DMS153 treated with DMSO at 0.1 percent for 48 hours (cell line): ENCODE data around the gene KCNQ4.

Source experiments
- DNase-seq: peaks from one replicate; lab custom pipeline; 2025; ENCODE audit not compliant: unreplicated experiment; lab: John Stamatoyannopoulos, UW

Gene KCNQ4

DNA sequence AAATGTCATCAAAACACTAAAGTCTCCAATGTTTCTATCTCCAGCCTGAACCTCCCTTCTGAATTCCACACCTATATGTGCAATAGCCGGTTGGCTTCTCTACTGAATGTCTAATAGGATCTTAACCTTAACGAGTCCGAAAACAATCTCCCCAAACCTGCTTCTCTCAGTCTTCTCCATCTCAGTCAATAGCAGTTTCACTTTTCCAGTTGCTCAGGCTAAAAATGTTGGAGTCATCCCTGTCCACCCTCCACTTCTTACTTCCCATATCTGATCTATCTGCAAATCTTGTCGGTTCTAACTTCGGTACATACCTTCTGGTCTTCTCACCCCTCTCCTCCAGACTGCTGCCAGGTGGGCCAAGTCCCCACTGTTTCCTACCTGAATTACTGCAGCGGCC lies 104.1 kb downstream of the KCNQ4 start:
- no peak for DNase-seq
